AML-193 (cell line): ENCODE results near the gene HIP1.
"Not testable (repeated sequence)": the region's sequence is repeated elsewhere in the genome, so short reads cannot be mapped to it uniquely, and the experiment has no call there.

Experiments
- DNase-seq, 2 experiments: peaks; one replicate each; lab custom pipeline; 2025; lab: John Stamatoyannopoulos, UW

The HIP1 gene

GRCh38 chr7:75739796-75740672 lies 1.3 kb upstream of the HIP1 start:
- DNase-seq: no peak

GRCh38 chr7:75738975-75739795 lies 444 bp upstream of the HIP1 start:
- peak; percentile 91 to 94 for DNase-seq

GRCh38 chr7:75737856-75738603 lies 711 bp downstream of the HIP1 start:
- DNase-seq: no peak

GRCh38 chr7:75735581-75736350 lies 3.0 kb downstream of the HIP1 start:
- no peak for DNase-seq

GRCh38 chr7:75734586-75735458 lies 3.9 kb downstream of the HIP1 start:
- no peak for DNase-seq

- DNase-seq: no peak
Observed at GRCh38 chr7:75732764-75733630, 5.7 kb downstream of the HIP1 start.

GRCh38 chr7:75732016-75732521 lies 6.7 kb downstream of the HIP1 start:
- DNase-seq: no peak

GRCh38 chr7:75729851-75730274 lies 8.9 kb downstream of the HIP1 start:
- no peak for DNase-seq

- DNase-seq: no peak
Observed at GRCh38 chr7:75727881-75728593, 10.7 kb downstream of the HIP1 start.

GRCh38 chr7:75727351-75727750 lies 11.4 kb downstream of the HIP1 start:
- not testable (repeated sequence) for DNase-seq

GRCh38 chr7:75725306-75725705 lies 13.4 kb downstream of the HIP1 start:
- no peak for DNase-seq

- no peak for DNase-seq
Observed at GRCh38 chr7:75723444-75723843, 15.3 kb downstream of the HIP1 start.

GRCh38 chr7:75722373-75722772 lies 16.4 kb downstream of the HIP1 start:
- DNase-seq: no peak

GRCh38 chr7:75721922-75722321 lies 16.8 kb downstream of the HIP1 start:
- DNase-seq: not testable (repeated sequence)

GRCh38 chr7:75721426-75721825 lies 17.3 kb downstream of the HIP1 start:
- no peak for DNase-seq

GRCh38 chr7:75719626-75720025 lies 19.1 kb downstream of the HIP1 start:
- DNase-seq: no peak

- no peak for DNase-seq
Observed at GRCh38 chr7:75718390-75719031, 20.2 kb downstream of the HIP1 start.

GRCh38 chr7:75717746-75718145 lies 21.0 kb downstream of the HIP1 start:
- DNase-seq: not testable (repeated sequence)
